HCT116 (cell line): ENCODE results near the gene HPCAL1. TPM values are rescaled to one million over a fixed set of nuclear protein-coding genes. Genes with fewer than 3 reads are reported as not detected.

Experiments used
- ATAC-seq: fragments of 200-7000 bp; cut with Tn5 transposase; 2 replicates; pipeline ENCODE4 v1.9.1; 2020; ENCODE audit warnings: mild to moderate bottlenecking, moderate library complexity
- BruUV-seq: library from RNA; stranded (reverse); fragments of 400-500 nt; replicated peaks from 2 replicates; lab custom pipeline; 2021; lab: Mats Ljungman, UMichigan
- CTCF ChIA-PET: fragments of 300-600 bp; sonication (Branson Sonifier 250); formaldehyde crosslinking; loops from one replicate; lab custom pipeline; 2021; ENCODE audit warnings: antibody characterized with exemption; lab: Charles Lee
- POLR2A ChIA-PET: fragments of 300-600, 350-600 bp; sonication (Branson Sonifier 250); formaldehyde crosslinking; loops from one replicate; lab custom pipeline; 2021; ENCODE audit warnings: antibody characterized with exemption; lab: Charles Lee
- RAD21 ChIA-PET, 2 experiments: fragments of 300-600 bp; sonication (Branson Sonifier 250); formaldehyde crosslinking; loops; one replicate each; lab custom pipeline; 2023; ENCODE audit warnings: low total read pairs in 2 of 2; ENCODE audit not compliant: uncharacterized antibody in 2 of 2, unreplicated experiment in 2 of 2, low non-redundant PET in 1 of 2; lab: Charles Lee
- DNase-seq: peaks from one replicate; pipeline ENCODE4 v3.0.0-alpha.2; 2010; ENCODE audit warnings: low read depth, low spot score
- H2AFZ ChIP-seq: fragments of 200-600 bp; shearing (Covaris generic), sonication (generic); 2 replicates; pipeline ENCODE4 v1.6.1; 2017; ENCODE audit warnings: low read depth, mixed run types, mixed read lengths, antibody characterized with exemption, low read length; ENCODE audit not compliant: poor library complexity, severe bottlenecking
- H3K27ac ChIP-seq: 2 replicates; pipeline ENCODE4 v1.5.1; 2012; ENCODE audit warnings: low read depth, low read length
- H3K27me3 ChIP-seq: fragments of 200-600 bp; sonication (generic); 2 replicates; pipeline ENCODE4 v1.6.1; 2016; ENCODE audit warnings: mixed run types, low read length, mixed read lengths; ENCODE audit not compliant: insufficient read depth
- H3K36me3 ChIP-seq, 2 experiments: fragments of 200-500 bp in 1 of 2; fragments of 200-600 bp in 1 of 2; sonication (Bioruptor generic) in 1 of 2; sonication (generic) in 1 of 2; 2 replicates each; pipeline versions ENCODE4 v1.5.1 to v1.6.1; 2014 to 2016; ENCODE audit warnings: low read length in 2 of 2, inconsistent platforms in 1 of 2, mixed read lengths in 1 of 2, mixed run types in 1 of 2; ENCODE audit not compliant: insufficient read depth in 2 of 2, control insufficient read depth in 1 of 2
- H3K4me1 ChIP-seq, 2 experiments: fragments of 200-600 bp in 1 of 2; sonication (generic) in 1 of 2; 2 replicates each; pipeline versions ENCODE4 v1.5.1 to v1.6.1; 2012 to 2017; ENCODE audit warnings: low read length in 2 of 2, inconsistent platforms in 1 of 2, mild to moderate bottlenecking in 1 of 2, mixed read lengths in 1 of 2, mixed run types in 1 of 2, moderate library complexity in 1 of 2; ENCODE audit not compliant: insufficient read depth in 2 of 2, control insufficient read depth in 1 of 2
- H3K4me2 ChIP-seq: fragments of 200-600 bp; sonication (generic); 2 replicates; pipeline ENCODE4 v1.6.1; 2017; ENCODE audit warnings: mixed run types, low read length, mixed read lengths
- H3K4me3 ChIP-seq, 2 experiments: fragments of 200-600 bp in 1 of 2; sonication (generic) in 1 of 2; replicated peaks in 1 of 2; 2 replicates each; pipeline ENCODE4 v1.5.1; 2011 to 2016; ENCODE audit warnings: low read length in 2 of 2, control low read depth in 1 of 2, low read depth in 1 of 2, mild to moderate bottlenecking in 1 of 2, mixed read lengths in 1 of 2, mixed run types in 1 of 2
- H3K79me2 ChIP-seq: fragments of 200-600 bp; sonication (generic); 2 replicates; pipeline ENCODE4 v1.6.1; 2017; ENCODE audit warnings: mild to moderate bottlenecking, mixed run types, low read length, moderate library complexity, mixed read lengths; ENCODE audit not compliant: insufficient read depth
- H3K9ac ChIP-seq: fragments of 200-600 bp; sonication (generic); 2 replicates; pipeline ENCODE4 v1.6.1; 2016; ENCODE audit warnings: low read length, mixed read lengths
- H3K9me2 ChIP-seq: fragments of 200-600 bp; sonication (generic), shearing (Covaris generic); 2 replicates; pipeline ENCODE4 v1.6.1; 2017; ENCODE audit warnings: mixed run types, mild to moderate bottlenecking, moderate library complexity; ENCODE audit not compliant: insufficient read depth
- H3K9me3 ChIP-seq, 2 experiments: fragments of 200-500 bp in 1 of 2; fragments of 200-600 bp in 1 of 2; sonication (Bioruptor generic) in 1 of 2; sonication (generic) in 1 of 2; 2 replicates each; pipeline ENCODE4 v1.6.1; 2014 to 2017; ENCODE audit warnings: low read length in 2 of 2, mixed read lengths in 2 of 2, inconsistent platforms in 1 of 2, low read depth in 1 of 2, mild to moderate bottlenecking in 1 of 2, mixed run types in 1 of 2, moderate library complexity in 1 of 2; ENCODE audit not compliant: control insufficient read depth in 1 of 2, insufficient read depth in 1 of 2
- H4K20me1 ChIP-seq: fragments of 200-600 bp; sonication (generic), shearing (Covaris generic); 2 replicates; pipeline ENCODE4 v1.6.1; 2017; ENCODE audit warnings: mixed run types, mild to moderate bottlenecking, moderate library complexity; ENCODE audit not compliant: insufficient read depth
- EZH2 ChIP-seq: fragments of 200-600 bp; sonication (generic); IDR thresholded peaks from 2 replicates; pipeline ENCODE4 v1.6.1; 2017; ENCODE audit warnings: antibody characterized with exemption, mixed run types
- EZH2phosphoT487 ChIP-seq: fragments of 200-600 bp; IDR thresholded peaks from 2 replicates; pipeline ENCODE4 v1.6.1; 2018; ENCODE audit warnings: antibody characterized with exemption, borderline replicate concordance
- JUND ChIP-seq: IDR thresholded peaks from 2 replicates; pipeline ENCODE4 v1.6.1; 2012
- POLR2AphosphoS5 ChIP-seq: IDR thresholded peaks from 2 replicates; pipeline ENCODE4 v1.6.1; 2011; ENCODE audit warnings: mild to moderate bottlenecking, low read depth, low read length, moderate library complexity
- RAD21 ChIP-seq: IDR thresholded peaks from 2 replicates; pipeline ENCODE4 v1.6.1; 2012; ENCODE audit warnings: low read depth, mild to moderate bottlenecking
- SP1 ChIP-seq: IDR thresholded peaks from 2 replicates; pipeline ENCODE4 v1.6.1; 2012; ENCODE audit warnings: low read depth
- TCF7L2 ChIP-seq: IDR thresholded peaks from 2 replicates; pipeline ENCODE4 v1.7.0; 2011; ENCODE audit warnings: borderline replicate concordance, inconsistent platforms; ENCODE audit not compliant: insufficient read depth, insufficient read length; ENCODE audit errors: extremely low read depth
- YY1 ChIP-seq: IDR thresholded peaks from 2 replicates; pipeline ENCODE4 v1.6.1; 2011; ENCODE audit warnings: low read length, low read depth, moderate library complexity, mild to moderate bottlenecking; ENCODE audit not compliant: insufficient replicate concordance; ENCODE audit errors: extremely low read depth
- intact Hi-C: fragments of 100-400 bp; cut with micrococcal nuclease; formaldehyde crosslinking; loops from 2 replicates; pipeline ENCODE4 v1.10.0; 2022
- total RNA-seq: library from RNA; stranded (reverse); gene quantifications from one replicate; pipeline ENCODE4 v1.2.1, GENCODE V29; 2021; ENCODE audit not compliant: unreplicated experiment
- TF ChIP-seq, protein P1 (sequence below): IDR thresholded peaks from 2 replicates; pipeline ENCODE4 v1.6.1; 2011; ENCODE audit warnings: mild to moderate bottlenecking, low read length, moderate library complexity; ENCODE audit not compliant: insufficient replicate concordance; ENCODE audit errors: extremely low read depth
- TF ChIP-seq, protein P2 (sequence below): IDR thresholded peaks from 2 replicates; pipeline ENCODE4 v1.6.1; 2012; ENCODE audit warnings: low read depth
- TF ChIP-seq, protein P3 (sequence below): IDR thresholded peaks from 2 replicates; pipeline ENCODE4 v1.6.1; 2012

The HPCAL1 gene
- total RNA-seq, 1 experiment from 2014 or later, result 111 TPM

DNA sequence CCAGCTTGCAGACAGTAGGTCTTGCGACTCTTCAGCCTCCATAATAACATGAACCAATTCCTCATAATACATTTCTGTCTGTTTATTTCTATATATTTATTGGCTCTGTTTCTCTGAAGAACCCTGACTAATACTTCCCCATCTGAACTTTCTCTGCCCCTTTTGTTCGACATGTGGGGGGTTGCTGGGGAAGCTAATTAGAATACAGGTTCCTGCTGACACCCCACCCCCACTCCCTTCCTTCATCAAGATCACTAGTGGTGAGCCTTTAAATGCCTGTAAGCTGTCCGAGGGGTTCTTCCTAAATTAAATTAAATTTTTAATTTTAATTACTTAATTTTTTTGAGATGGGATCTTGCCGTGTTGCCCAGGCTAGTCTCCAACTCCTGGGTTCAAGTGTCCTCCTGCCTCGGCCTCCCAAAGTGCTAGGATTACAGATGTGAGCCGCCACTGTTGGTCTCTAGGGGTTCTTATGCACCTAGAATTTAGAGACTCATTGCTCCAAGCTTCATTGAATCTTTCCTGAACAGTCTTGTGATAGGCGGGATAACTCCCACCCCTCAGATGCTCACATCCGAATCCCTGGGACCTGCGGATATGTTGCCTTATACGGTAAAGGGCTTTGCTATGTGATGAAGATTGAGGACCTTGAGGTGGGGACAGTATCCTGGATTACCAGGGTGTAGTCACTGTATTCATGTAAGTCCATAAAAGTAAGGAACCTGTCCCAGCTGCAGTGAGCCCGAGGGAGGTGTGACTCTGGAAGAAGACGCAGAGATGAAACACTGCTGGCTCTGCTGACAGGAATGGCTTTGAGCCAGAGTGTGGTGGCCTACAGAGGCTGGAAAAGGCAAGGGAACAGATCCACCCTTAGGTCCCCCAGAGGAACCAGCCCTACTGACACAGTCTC lies 26.2 kb downstream of the HPCAL1 start:
- ATAC-seq (no peak), DNase-seq (no peak)
- Histone ChIP-seq H3K9me2 (no peaks in the 10 kb centered on the region), H3K4me2 (peak overlapping the region; percentile 84), H4K20me1 (peaks cover 3% of the 10 kb centered on the region; the same call in 1 of the 2 replicates), H3K27me3 (no peaks in the 10 kb centered on the region), H3K9me3 (no peaks in the 10 kb centered on the region), H3K79me2 (peaks cover 98% of the 10 kb centered on the region), H3K9ac (0 out of 2 replicates have a peak overlapping the region, but pooled peaks have one; percentile 47), H3K27ac (peak overlapping the region; percentile 53; the same call in 1 of the 2 replicates), H3K36me3 (no peaks in the 10 kb centered on the region), H3K4me1 (peaks cover 46 to 72% of the 10 kb centered on the region in 2 experiments), H3K4me3 (no peak overlapping the region), H2AFZ (no peak overlapping the region)
- POLR2A ChIA-PET, result no interaction called here
- BruUV-seq, result no TSS peak
- intact Hi-C loops, result no loop called here
- CTCF ChIA-PET, result interaction anchor here (0.8 to 2.5 kb wide), 2 partner anchors 26 to 80 kb away, joined by 3 to 8 read pairs; partner anchors contain the start of gene HPCAL1
- RAD21 ChIA-PET, result no interaction called here
- TF ChIP-seq YY1 (no peak), JUND (no peak), EZH2phosphoT487 (no peak)

DNA sequence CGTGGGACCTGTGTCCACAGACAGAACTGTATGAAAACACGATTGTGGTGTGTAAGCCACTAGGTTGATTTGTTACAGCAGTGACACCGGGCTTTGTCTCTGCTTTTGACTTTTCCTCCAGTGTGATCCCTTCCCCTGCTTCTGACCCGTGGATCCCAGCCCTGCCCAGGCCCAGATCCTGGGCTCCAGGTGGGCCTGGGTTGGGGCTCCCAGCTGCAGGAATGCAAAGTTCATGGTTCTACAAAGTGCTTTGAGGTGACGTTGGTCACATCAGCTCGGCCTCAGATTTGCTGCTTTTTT lies 26.8 kb downstream of the HPCAL1 start:
- ChIA-PET POLR2A (no interaction called here), RAD21 (no interaction called here), CTCF (interaction anchor here (2.5 kb wide), 1 partner anchor 80 kb away, joined by 8 read pairs; no protein-coding TSS in a partner anchor)
- Histone ChIP-seq H3K36me3 (0 out of 4 replicates have a peak, but pooled peaks cover 0 to under 1% of the 10 kb centered on the region in 2 experiments), H3K27ac (peak overlapping the region; percentile 53; the same call in 1 of the 2 replicates), H3K4me3 (no peak overlapping the region), H3K9me3 (no peaks in the 10 kb centered on the region), H3K4me2 (peak overlapping the region; percentile 84), H3K9ac (0 out of 2 replicates have a peak overlapping the region, but pooled peaks have one; percentile 47), H3K79me2 (peaks cover 98% of the 10 kb centered on the region), H2AFZ (no peak overlapping the region), H3K4me1 (peaks cover 46 to 71% of the 10 kb centered on the region in 2 experiments), H3K27me3 (no peaks in the 10 kb centered on the region), H4K20me1 (peaks cover 3% of the 10 kb centered on the region; the same call in 1 of the 2 replicates), H3K9me2 (no peaks in the 10 kb centered on the region)
- BruUV-seq, result no TSS peak
- DNase-seq (no peak), ATAC-seq (no peak)
- intact Hi-C loops, result no loop called here
- TF ChIP-seq TCF7L2 (no peak), EZH2 (no peak), EZH2phosphoT487 (no peak), JUND (no peak), RAD21 (no peak), POLR2AphosphoS5 (no peak), SP1 (no peak), YY1 (no peak)
- TF ChIP-seq, protein P1, sequence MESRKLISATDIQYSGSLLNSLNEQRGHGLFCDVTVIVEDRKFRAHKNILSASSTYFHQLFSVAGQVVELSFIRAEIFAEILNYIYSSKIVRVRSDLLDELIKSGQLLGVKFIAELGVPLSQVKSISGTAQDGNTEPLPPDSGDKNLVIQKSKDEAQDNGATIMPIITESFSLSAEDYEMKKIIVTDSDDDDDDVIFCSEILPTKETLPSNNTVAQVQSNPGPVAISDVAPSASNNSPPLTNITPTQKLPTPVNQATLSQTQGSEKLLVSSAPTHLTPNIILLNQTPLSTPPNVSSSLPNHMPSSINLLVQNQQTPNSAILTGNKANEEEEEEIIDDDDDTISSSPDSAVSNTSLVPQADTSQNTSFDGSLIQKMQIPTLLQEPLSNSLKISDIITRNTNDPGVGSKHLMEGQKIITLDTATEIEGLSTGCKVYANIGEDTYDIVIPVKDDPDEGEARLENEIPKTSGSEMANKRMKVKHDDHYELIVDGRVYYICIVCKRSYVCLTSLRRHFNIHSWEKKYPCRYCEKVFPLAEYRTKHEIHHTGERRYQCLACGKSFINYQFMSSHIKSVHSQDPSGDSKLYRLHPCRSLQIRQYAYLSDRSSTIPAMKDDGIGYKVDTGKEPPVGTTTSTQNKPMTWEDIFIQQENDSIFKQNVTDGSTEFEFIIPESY, result no peak
- TF ChIP-seq, protein P2, sequence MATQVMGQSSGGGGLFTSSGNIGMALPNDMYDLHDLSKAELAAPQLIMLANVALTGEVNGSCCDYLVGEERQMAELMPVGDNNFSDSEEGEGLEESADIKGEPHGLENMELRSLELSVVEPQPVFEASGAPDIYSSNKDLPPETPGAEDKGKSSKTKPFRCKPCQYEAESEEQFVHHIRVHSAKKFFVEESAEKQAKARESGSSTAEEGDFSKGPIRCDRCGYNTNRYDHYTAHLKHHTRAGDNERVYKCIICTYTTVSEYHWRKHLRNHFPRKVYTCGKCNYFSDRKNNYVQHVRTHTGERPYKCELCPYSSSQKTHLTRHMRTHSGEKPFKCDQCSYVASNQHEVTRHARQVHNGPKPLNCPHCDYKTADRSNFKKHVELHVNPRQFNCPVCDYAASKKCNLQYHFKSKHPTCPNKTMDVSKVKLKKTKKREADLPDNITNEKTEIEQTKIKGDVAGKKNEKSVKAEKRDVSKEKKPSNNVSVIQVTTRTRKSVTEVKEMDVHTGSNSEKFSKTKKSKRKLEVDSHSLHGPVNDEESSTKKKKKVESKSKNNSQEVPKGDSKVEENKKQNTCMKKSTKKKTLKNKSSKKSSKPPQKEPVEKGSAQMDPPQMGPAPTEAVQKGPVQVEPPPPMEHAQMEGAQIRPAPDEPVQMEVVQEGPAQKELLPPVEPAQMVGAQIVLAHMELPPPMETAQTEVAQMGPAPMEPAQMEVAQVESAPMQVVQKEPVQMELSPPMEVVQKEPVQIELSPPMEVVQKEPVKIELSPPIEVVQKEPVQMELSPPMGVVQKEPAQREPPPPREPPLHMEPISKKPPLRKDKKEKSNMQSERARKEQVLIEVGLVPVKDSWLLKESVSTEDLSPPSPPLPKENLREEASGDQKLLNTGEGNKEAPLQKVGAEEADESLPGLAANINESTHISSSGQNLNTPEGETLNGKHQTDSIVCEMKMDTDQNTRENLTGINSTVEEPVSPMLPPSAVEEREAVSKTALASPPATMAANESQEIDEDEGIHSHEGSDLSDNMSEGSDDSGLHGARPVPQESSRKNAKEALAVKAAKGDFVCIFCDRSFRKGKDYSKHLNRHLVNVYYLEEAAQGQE, result no peak
- TF ChIP-seq, protein P3, sequence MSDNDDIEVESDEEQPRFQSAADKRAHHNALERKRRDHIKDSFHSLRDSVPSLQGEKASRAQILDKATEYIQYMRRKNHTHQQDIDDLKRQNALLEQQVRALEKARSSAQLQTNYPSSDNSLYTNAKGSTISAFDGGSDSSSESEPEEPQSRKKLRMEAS, result no peak
